PC-3 (cell line): ENCODE data around the gene CHKA. TPM values are rescaled to one million over a fixed set of nuclear protein-coding genes. Genes with fewer than 3 reads are reported as not detected.

Source experiments
- ATAC-seq: fragments of 200-7000 bp; cut with Tn5 transposase; 2 replicates; pipeline ENCODE4 v1.9.1; 2020; ENCODE audit warnings: mild to moderate bottlenecking, moderate library complexity
- BruUV-seq: library from RNA; stranded (reverse); fragments of 400-500 nt; replicated peaks from 2 replicates; lab custom pipeline; 2021; lab: Mats Ljungman, UMichigan
- CTCF ChIA-PET: fragments of 300-600 bp; sonication (Branson Sonifier 250); formaldehyde crosslinking; loops from one replicate; lab custom pipeline; 2022; ENCODE audit warnings: antibody characterized with exemption; lab: Charles Lee
- POLR2A ChIA-PET: fragments of 300-600 bp; sonication (Branson Sonifier 250); formaldehyde crosslinking; loops from one replicate; lab custom pipeline; 2022; ENCODE audit warnings: antibody characterized with exemption; ENCODE audit not compliant: unreplicated experiment; lab: Charles Lee
- DNase-seq: peaks from one replicate; pipeline ENCODE4 v3.0.0-alpha.2; 2015
- H2AFZ ChIP-seq: fragments of 300-600 bp; sonication (generic); 2 replicates; pipeline ENCODE4 v1.6.0; 2016; ENCODE audit warnings: antibody characterized with exemption, low read length
- H3F3A ChIP-seq: fragments of 300-600 bp; sonication (generic); one replicate; pipeline ENCODE4 v1.6.0; 2017; ENCODE audit warnings: antibody characterized with exemption, low read length, control low read depth, mild to moderate bottlenecking; ENCODE audit not compliant: unreplicated experiment
- H3K27ac ChIP-seq: fragments of 300-600 bp; sonication (generic); 2 replicates; pipeline ENCODE4 v1.5.1; 2016; ENCODE audit warnings: mild to moderate bottlenecking, low read length
- H3K27me3 ChIP-seq: fragments of 300-600 bp; sonication (generic); 2 replicates; pipeline ENCODE4 v1.6.1; 2016; ENCODE audit warnings: low read length, mixed read lengths
- H3K36me3 ChIP-seq: fragments of 300-600 bp; sonication (generic); 2 replicates; pipeline ENCODE4 v1.6.1; 2016; ENCODE audit warnings: low read depth, mixed run types, low read length, mixed read lengths
- H3K4me1 ChIP-seq: fragments of 300-600 bp; sonication (generic); 2 replicates; pipeline ENCODE4 v1.5.1; 2016; ENCODE audit warnings: low read length; ENCODE audit not compliant: insufficient read depth
- H3K4me2 ChIP-seq: fragments of 300-600 bp; sonication (generic); 2 replicates; pipeline ENCODE4 v1.6.0; 2016; ENCODE audit warnings: low read length
- H3K4me3 ChIP-seq: fragments of 300-600 bp; sonication (generic); 2 replicates; pipeline ENCODE4 v1.5.1; 2016; ENCODE audit warnings: mild to moderate bottlenecking, low read length, mixed read lengths
- H3K79me2 ChIP-seq: fragments of 300-600 bp; sonication (generic); 2 replicates; pipeline ENCODE4 v1.6.1; 2017; ENCODE audit warnings: low read length, mixed read lengths
- H3K9ac ChIP-seq: fragments of 300-600 bp; sonication (generic); 2 replicates; pipeline ENCODE4 v1.6.0; 2016; ENCODE audit warnings: mild to moderate bottlenecking, low read length
- H3K9me2 ChIP-seq: fragments of 300-600 bp; sonication (generic); replicated peaks from 2 replicates; pipeline ENCODE4 v1.6.1; 2016; ENCODE audit warnings: mixed run types, low read length, mixed read lengths
- H3K9me3 ChIP-seq: fragments of 300-600 bp; sonication (generic); 2 replicates; pipeline ENCODE4 v1.6.1; 2016; ENCODE audit warnings: low read length, mixed read lengths
- H4K20me1 ChIP-seq: fragments of 300-600 bp; sonication (generic); 2 replicates; pipeline ENCODE4 v1.6.1; 2016; ENCODE audit warnings: low read length, mixed read lengths
- CTCF ChIP-seq: fragments of 300-600 bp; sonication (generic); conservative IDR thresholded peaks from 2 replicates; pipeline ENCODE4 v1.5.1; 2017; ENCODE audit warnings: antibody characterized with exemption, low read depth, mild to moderate bottlenecking, low read length
- EZH2phosphoT487 ChIP-seq: fragments of 300-600 bp; sonication (generic); IDR thresholded peaks from 2 replicates; pipeline ENCODE4 v1.6.1; 2018; ENCODE audit warnings: mild to moderate bottlenecking, antibody characterized with exemption, low read length, borderline replicate concordance
- intact Hi-C: fragments of 100-400 bp; cut with micrococcal nuclease; formaldehyde crosslinking; loops from 2 replicates; pipeline ENCODE4 v1.9.0; 2023
- total RNA-seq: library from RNA; depleted of rRNA; stranded (reverse); fragments of >200 nt; gene quantifications from 2 replicates; pipeline ENCODE4 v1.2.3, GENCODE V29; 2014

The CHKA gene
- total RNA-seq, 1 experiment from 2014 or later = 57.5 TPM

- ATAC-seq (no peak), DNase-seq (no peak)
- Histone ChIP-seq H3K9ac (peak overlapping the region; percentile 79), H3K36me3 (no peaks in the 10 kb centered on the region), H3K27me3 (no peaks in the 10 kb centered on the region), H4K20me1 (no peaks in the 10 kb centered on the region), H3K4me2 (peak overlapping the region; percentile 85), H3K9me2 (no peaks in the 10 kb centered on the region), H3K4me1 (peaks cover 66% of the 10 kb centered on the region), H3K9me3 (no peaks in the 10 kb centered on the region), H3F3A (peaks cover 12% of the 10 kb centered on the region), H2AFZ (peak overlapping the region; percentile 52), H3K79me2 (peaks cover 24% of the 10 kb centered on the region), H3K27ac (peak overlapping the region; percentile 96), H3K4me3 (peak overlapping the region; percentile 65)
- no peak for TF ChIP-seq CTCF
- POLR2A ChIA-PET = no interaction called here
- intact Hi-C loops = loop anchor here (10.0 kb wide), 1 partner anchor 204 kb away; the partner anchor contains the start of gene KMT5B
- BruUV-seq = no TSS peak
- CTCF ChIA-PET = interaction anchor here (1.2 kb wide), 1 partner anchor 164 kb away, joined by 3 read pairs; no protein-coding TSS in a partner anchor
Observed at GRCh38 chr11:68011051-68011943, 109.9 kb downstream of the CHKA start.

GRCh38 chr11:68010090-68011041, 110.8 kb downstream of the CHKA start, which contains the start of gene ALDH3B1:
Gene ALDH3B1 (plus strand): TSS chr11:68010327. CDS start chr11:68015298, 4,971 bp downstream.
- TF ChIP-seq EZH2phosphoT487 = no peak
- POLR2A ChIA-PET = interaction anchor here (0.7 kb wide), 2 partner anchors 9 to 298 kb away, joined by 3 read pairs; no protein-coding TSS in a partner anchor

More at GRCh38 chr11:68010090-68011041, 110.8 kb downstream of the CHKA start, which contains the start of gene ALDH3B1:
- CTCF ChIA-PET = interaction anchor here (1.2 to 1.5 kb wide), 2 partner anchors 10 to 163 kb away, joined by 3 to 5 read pairs; no protein-coding TSS in a partner anchor
- Histone ChIP-seq H3K27me3 (no peaks in the 10 kb centered on the region), H3K4me1 (peaks cover 64% of the 10 kb centered on the region), H3K4me2 (peak within 1 kb of the TSS; percentile 85), H4K20me1 (no peaks in the 10 kb centered on the region), H3K4me3 (peak within 1 kb of the TSS; percentile 65), H3K9ac (peak within 1 kb of the TSS; percentile 79), H3F3A (peaks cover 12% of the 10 kb centered on the region), H3K9me3 (no peaks in the 10 kb centered on the region), H2AFZ (peak within 1 kb of the TSS; percentile 52), H3K9me2 (no peaks in the 10 kb centered on the region), H3K27ac (peak within 1 kb of the TSS; percentile 96), H3K79me2 (peaks cover 24% of the 10 kb centered on the region), H3K36me3 (no peaks in the 10 kb centered on the region)
- DNase-seq = peak; percentile 90
- intact Hi-C loops = loop anchor here (10.0 kb wide), 1 partner anchor 204 kb away; the partner anchor contains the start of gene KMT5B
- peak; percentile 41 for ATAC-seq
- BruUV-seq = TSS peak; percentile 34
